CD14-positive monocyte (primary cell): ENCODE measurements around the gene KRT8. TPM values are rescaled to one million over a fixed set of nuclear protein-coding genes. Genes with fewer than 3 reads are reported as not detected.
A peak's percentile ranks its signal among the peaks of the same experiment; 100 is the strongest.

Source experiments
- DNase-seq, 3 donors: peaks; one replicate each; pipeline ENCODE4 v3.0.0-alpha.2; 2011 to 2022
- H2AFZ ChIP-seq: 2 replicates; pipeline ENCODE4 v1.6.0; 2012; ENCODE audit warnings: mild to moderate bottlenecking, low read depth, low read length, inconsistent platforms; ENCODE audit not compliant: insufficient read depth, poor library complexity, severe bottlenecking
- H3K27ac ChIP-seq, 2 donors: 1 replicate in 1 of 2; 2 replicates in 1 of 2; pipeline ENCODE4 v1.5.1; 2012 to 2013; ENCODE audit warnings: low read length in 2 of 2, control low read depth in 1 of 2, inconsistent platforms in 1 of 2, low read depth in 1 of 2, mild to moderate bottlenecking in 1 of 2
- H3K27me3 ChIP-seq, 2 donors: one replicate each; pipeline versions ENCODE4 v1.6.0 to v1.6.1; 2011 to 2013; ENCODE audit warnings: low read length in 2 of 2; ENCODE audit not compliant: control insufficient read depth in 2 of 2, insufficient read depth in 2 of 2
- H3K36me3 ChIP-seq, 2 donors: replicated peaks in 1 of 2; 1 replicate in 1 of 2; 2 replicates in 1 of 2; pipeline versions ENCODE4 v1.5.1 to v1.6.1; 2012 to 2013; ENCODE audit warnings: low read length in 2 of 2, control low read depth in 1 of 2, inconsistent platforms in 1 of 2, mild to moderate bottlenecking in 1 of 2; ENCODE audit not compliant: insufficient read depth in 2 of 2, control insufficient read depth in 1 of 2
- H3K4me1 ChIP-seq, 2 donors: 1 replicate in 1 of 2; 2 replicates in 1 of 2; pipeline versions ENCODE4 v1.5.1 to v1.6.1; 2012 to 2013; ENCODE audit warnings: low read length in 2 of 2, control low read depth in 1 of 2, inconsistent platforms in 1 of 2, mild to moderate bottlenecking in 1 of 2, moderate library complexity in 1 of 2; ENCODE audit not compliant: insufficient read depth in 2 of 2, control insufficient read depth in 1 of 2
- H3K4me2 ChIP-seq: replicated peaks from 2 replicates; pipeline ENCODE3; 2012; ENCODE audit warnings: low read length, moderate library complexity, mild to moderate bottlenecking; ENCODE audit not compliant: poor library complexity, severe bottlenecking; ENCODE audit errors: extremely low read depth
- H3K4me3 ChIP-seq, 3 experiments: fragments of 200-600 bp in 1 of 3; sonication (generic) in 1 of 3; replicated peaks in 1 of 3; 1 replicate in 2 of 3; 2 replicates in 1 of 3; pipeline ENCODE4 v1.5.1; 2011 to 2013; ENCODE audit warnings: low read length in 3 of 3, mild to moderate bottlenecking in 3 of 3, control low read depth in 2 of 3, low read depth in 2 of 3, inconsistent platforms in 1 of 3, moderate library complexity in 1 of 3
- H3K79me2 ChIP-seq: 2 replicates; pipeline ENCODE4 v1.6.0; 2012; ENCODE audit warnings: mild to moderate bottlenecking, control low read depth, inconsistent platforms, low read length, moderate library complexity; ENCODE audit not compliant: insufficient read depth
- H3K9ac ChIP-seq: 2 replicates; pipeline ENCODE4 v1.6.0; 2017; ENCODE audit warnings: low read length, mild to moderate bottlenecking; ENCODE audit not compliant: insufficient read depth, poor library complexity, severe bottlenecking
- H3K9me3 ChIP-seq, 2 donors: replicated peaks in 1 of 2; 1 replicate in 1 of 2; 2 replicates in 1 of 2; pipeline versions ENCODE4 v1.5.1 to v1.6.1; 2012 to 2013; ENCODE audit warnings: low read length in 2 of 2, control low read depth in 1 of 2; ENCODE audit not compliant: control insufficient read depth in 1 of 2, insufficient read depth in 1 of 2
- H4K20me1 ChIP-seq: 2 replicates; pipeline ENCODE4 v1.6.0; 2012; ENCODE audit warnings: mild to moderate bottlenecking, low read length, control low read depth, moderate library complexity; ENCODE audit not compliant: insufficient read depth
- H3K27ac Mint-ChIP-seq, 7 donors: one replicate each; pipeline ENCODE4 v1.8.0; 2020; ENCODE audit warnings: mild to moderate bottlenecking in 7 of 7, mixed read lengths in 7 of 7, moderate library complexity in 6 of 7, inconsistent platforms in 2 of 7
- H3K27me3 Mint-ChIP-seq, 3 donors: one replicate each; pipeline ENCODE4 v1.8.0; 2021 to 2022; ENCODE audit warnings: low read depth in 3 of 3, mild to moderate bottlenecking in 3 of 3, mixed read lengths in 3 of 3, moderate library complexity in 3 of 3, inconsistent platforms in 1 of 3
- H3K36me3 Mint-ChIP-seq, 2 donors: one replicate each; pipeline ENCODE4 v1.8.0; 2020; ENCODE audit warnings: mixed read lengths in 2 of 2, inconsistent platforms in 1 of 2, mild to moderate bottlenecking in 1 of 2
- H3K4me1 Mint-ChIP-seq: one replicate; pipeline ENCODE4 v1.8.0; 2020; ENCODE audit warnings: mild to moderate bottlenecking, mixed read lengths
- H3K4me3 Mint-ChIP-seq, 2 donors: one replicate each; pipeline ENCODE4 v1.8.0; 2020; ENCODE audit warnings: mild to moderate bottlenecking in 2 of 2, mixed read lengths in 2 of 2, moderate library complexity in 1 of 2
- H3K9me3 Mint-ChIP-seq, 7 donors: one replicate each; pipeline ENCODE4 v1.8.0; 2020 to 2022; ENCODE audit warnings: mixed read lengths in 7 of 7, mild to moderate bottlenecking in 6 of 7, moderate library complexity in 6 of 7, inconsistent platforms in 2 of 7
- CTCF ChIP-seq: fragments of 200-600 bp; IDR thresholded peaks from one replicate; pipeline ENCODE4 v1.8.0; 2022; ENCODE audit warnings: antibody characterized with exemption, mild to moderate bottlenecking
- WGBS: methylation state at CpG from one replicate; pipeline ENCODE4 v1.1.5; 2013; ENCODE audit warnings: missing lambda C conversion rate; ENCODE audit not compliant: insufficient coverage; 5-methylcytosine and 5-hydroxymethylcytosine counted together
- intact Hi-C, 2 donors: fragments of 100-400 bp; cut with micrococcal nuclease; formaldehyde crosslinking; loops; one replicate each; pipeline versions ENCODE4 v1.15.0 to v1.15.1; 2023
- polyA plus RNA-seq, 3 donors: library from polyadenylated mRNA; depleted of rRNA in 1 of 3; unstranded in 2 of 3; stranded (reverse) in 1 of 3; fragments of 300-500 nt in 2 of 3; fragments of >200 nt in 1 of 3; fragmentation: Illumina TruSeq in 2 of 3; gene quantifications; 1 replicate in 2 of 3; 2 replicates in 1 of 3; pipeline ENCODE4 v1.2.3, GENCODE V29; 2012 to 2021

KRT8 gene
- polyA plus RNA-seq, 3 donors = 0.16 to 0.39 TPM; not detected in 1

GRCh38 chr12:52912711-52913430 lies 8.0 kb upstream of the KRT8 start:
- Mint-ChIP-seq H3K4me3 (no peak overlapping the region), H3K4me1 (peaks cover 14% of the 10 kb centered on the region), H3K9me3 (peaks cover 3 to 15% (median 13%) of the 10 kb centered on the region in 7 donors), H3K36me3 (no peaks in the 10 kb centered on the region), H3K27ac (peak overlapping the region in 1 of 7 donors; percentile 11), H3K27me3 (peaks cover 2 to 11% (median 2%) of the 10 kb centered on the region in 3 donors)
- Histone ChIP-seq H3K27ac (no peak overlapping the region), H3K9me3 (peaks cover 3 to 15% of the 10 kb centered on the region in 2 donors), H4K20me1 (no peaks in the 10 kb centered on the region), H3K4me1 (peaks cover 10 to 14% of the 10 kb centered on the region in 2 donors), H2AFZ (no peak overlapping the region), H3K27me3 (no peaks in the 10 kb centered on the region), H3K4me3 (no peak overlapping the region), H3K4me2 (no peak overlapping the region), H3K36me3 (no peaks in the 10 kb centered on the region), H3K79me2 (no peaks in the 10 kb centered on the region), H3K9ac (no peak overlapping the region)
- WGBS = 96% methylated on average over 5 of the region's 8 CpGs
- no peak for TF ChIP-seq CTCF
- DNase-seq = no peak
- intact Hi-C loops = no loop called here

DNA sequence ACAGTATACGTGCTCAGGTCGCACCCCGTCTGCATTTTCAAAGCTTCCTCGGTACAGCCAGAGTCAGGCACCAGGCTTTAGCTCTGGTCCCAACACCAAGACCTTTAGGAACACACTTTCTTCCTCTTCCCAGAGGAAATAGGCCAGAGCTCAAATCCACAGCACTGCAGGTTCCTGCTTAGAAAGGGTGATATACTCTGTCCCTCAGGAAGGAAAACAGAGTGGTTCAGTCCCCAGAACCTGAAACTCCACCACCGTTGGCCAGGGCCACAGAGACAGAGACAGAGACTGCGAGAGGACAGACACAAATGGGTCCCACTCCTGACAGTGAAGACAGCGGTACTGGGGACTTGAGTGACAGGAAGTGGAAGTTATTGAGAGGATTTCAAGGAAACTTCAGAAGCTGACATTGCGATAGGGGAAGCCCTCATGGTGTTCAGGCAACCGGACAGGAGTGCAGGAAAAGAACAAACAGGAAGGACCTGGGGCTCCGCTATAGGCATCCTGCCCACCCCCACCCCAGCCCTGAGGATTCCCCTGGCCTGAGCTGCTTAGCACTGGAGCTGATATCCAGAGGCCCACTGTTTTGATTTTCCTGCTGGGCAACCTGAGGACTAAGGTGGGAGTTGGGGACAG lies 5.5 kb upstream of the KRT8 start:
- Mint-ChIP-seq H3K27me3 (peaks cover 2 to 9% (median 2%) of the 10 kb centered on the region in 3 donors), H3K36me3 (no peaks in the 10 kb centered on the region), H3K27ac (peak overlapping the region in 2 of 7 donors; percentile 71 to 77), H3K9me3 (peaks cover 0 to 2% (median 0%) of the 10 kb centered on the region in 7 donors), H3K4me1 (peaks cover 28% of the 10 kb centered on the region), H3K4me3 (no peak overlapping the region)
- peak in 2 of 3 donors; percentile 14 to 23 for DNase-seq
- intact Hi-C loops = no loop called here
- Histone ChIP-seq H3K4me2 (no peak overlapping the region), H4K20me1 (no peaks in the 10 kb centered on the region), H3K4me1 (peaks cover 21 to 24% of the 10 kb centered on the region in 2 donors), H2AFZ (no peak overlapping the region), H3K36me3 (no peaks in the 10 kb centered on the region), H3K4me3 (no peak overlapping the region), H3K27ac (no peak overlapping the region), H3K27me3 (no peaks in the 10 kb centered on the region), H3K9me3 (no peaks in the 10 kb centered on the region), H3K79me2 (no peaks in the 10 kb centered on the region), H3K9ac (no peak overlapping the region)
- 61% methylated on average over 8 of the region's 10 CpGs for WGBS
- no peak for TF ChIP-seq CTCF
